ENCODE measurements around the gene ZXDB.

DNA sequence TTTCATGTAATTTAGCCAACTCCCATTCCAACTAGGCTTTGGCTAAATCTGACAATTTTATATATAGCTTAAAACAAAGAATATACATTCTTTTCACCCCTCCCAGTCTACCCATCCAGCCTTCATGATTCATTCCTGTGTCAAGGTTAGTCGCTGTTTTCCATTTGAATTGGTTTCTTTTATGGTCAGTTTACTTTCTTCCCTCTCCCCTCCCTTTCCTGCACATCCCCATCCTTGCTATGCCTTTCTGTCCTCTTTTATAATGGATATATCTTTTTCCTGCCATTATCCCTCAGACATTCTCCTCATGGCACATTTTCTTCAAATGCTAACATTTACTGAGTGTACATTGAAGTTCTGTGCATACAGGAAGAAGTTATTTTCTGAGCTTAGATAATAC lies 4.7 kb downstream of the ZXDB start:
- TF ChIP-seq POLR2A (IDR thresholded peaks at IDR 0.05): no peak
- TF ChIP-seq CTCF (IDR thresholded peaks at IDR 0.05): no peak

All from ovary (tissue), 3 donors.